AG08395 (cell line): ENCODE results near the gene TMEM43.

ENCODE experiments used
- DNase-seq: peaks from one replicate; pipeline ENCODE4 v3.0.0; 2012; ENCODE audit warnings: mixed read lengths, low spot score

TMEM43 gene

GRCh38 chr3:14121859-14122258, 3.0 kb upstream of the TMEM43 start:
- no peak for DNase-seq

GRCh38 chr3:14122301-14122700, 2.6 kb upstream of the TMEM43 start:
- DNase-seq, result no peak

GRCh38 chr3:14123308-14124222, 1.3 kb upstream of the TMEM43 start:
- no peak for DNase-seq

- peak; percentile 39 for DNase-seq
Measured at GRCh38 chr3:14124223-14124614, 633 bp upstream of the TMEM43 start.

GRCh38 chr3:14125193-14126016, 553 bp downstream of the TMEM43 start:
- DNase-seq, result peak; percentile 89

GRCh38 chr3:14126017-14126886, 1.4 kb downstream of the TMEM43 start:
- no peak for DNase-seq

GRCh38 chr3:14126887-14127505, 2.1 kb downstream of the TMEM43 start:
- DNase-seq, result no peak

GRCh38 chr3:14127516-14128161, 2.8 kb downstream of the TMEM43 start:
- DNase-seq, result no peak

GRCh38 chr3:14128724-14129123, 3.9 kb downstream of the TMEM43 start:
- DNase-seq, result no peak

GRCh38 chr3:14129296-14129695, 4.4 kb downstream of the TMEM43 start:
- DNase-seq, result no peak

GRCh38 chr3:14130230-14130629, 5.4 kb downstream of the TMEM43 start:
- no peak for DNase-seq

GRCh38 chr3:14130707-14131106, 5.9 kb downstream of the TMEM43 start:
- DNase-seq, result no peak

- no peak for DNase-seq
Measured at GRCh38 chr3:14131134-14131533, 6.3 kb downstream of the TMEM43 start.

- DNase-seq, result no peak
Measured at GRCh38 chr3:14132120-14132519, 7.3 kb downstream of the TMEM43 start.

GRCh38 chr3:14132689-14133088, 7.8 kb downstream of the TMEM43 start:
- DNase-seq, result no peak

- no peak for DNase-seq
Measured at GRCh38 chr3:14133188-14133800, 8.4 kb downstream of the TMEM43 start.

- no peak for DNase-seq
Measured at GRCh38 chr3:14133876-14134275, 9.0 kb downstream of the TMEM43 start.

- DNase-seq, result no peak
Measured at GRCh38 chr3:14134291-14134690, 9.4 kb downstream of the TMEM43 start.

- no peak for DNase-seq
Measured at GRCh38 chr3:14135581-14135980, 10.7 kb downstream of the TMEM43 start.

- DNase-seq, result no peak
Measured at GRCh38 chr3:14137004-14137403, 12.2 kb downstream of the TMEM43 start.

GRCh38 chr3:14137445-14137844, 12.6 kb downstream of the TMEM43 start:
- DNase-seq, result no peak
